H1 (cell line): ENCODE data around the gene LRRC74B. TPM values are rescaled to one million over a fixed set of nuclear protein-coding genes. Genes with fewer than 3 reads are reported as not detected.
"Not testable (repeated sequence)": the region's sequence is repeated elsewhere in the genome, so short reads cannot be mapped to it uniquely, and the experiment has no call there.

Source experiments
- CTCF ChIA-PET: fragments of 300-600 bp; sonication (Branson Sonifier 250); formaldehyde crosslinking; loops from one replicate; lab custom pipeline; 2021; ENCODE audit not compliant: partially characterized antibody; lab: Charles Lee
- POLR2A ChIA-PET: fragments of 300-600 bp; sonication (Branson Sonifier 250); formaldehyde crosslinking; loops from one replicate; lab custom pipeline; 2021; ENCODE audit warnings: inconsistent platforms; ENCODE audit not compliant: partially characterized antibody; lab: Charles Lee
- DNase-seq, 2 experiments: peaks; one replicate each; pipeline versions ENCODE4 v3.0.0 to v3.0.0-alpha.2; 2010 to 2022; ENCODE audit warnings: low spot score in 2 of 2, low read depth in 1 of 2, mixed read lengths in 1 of 2
- FAIRE-seq: peaks from 2 replicates; lab custom pipeline; 2011; peaks lifted over from hg19 to GRCh38; lab: Jason Lieb, UNC
- H2AFZ ChIP-seq: 2 replicates; pipeline ENCODE4 v1.8.1; 2012; ENCODE audit warnings: low read length, inconsistent platforms
- H2AK5ac ChIP-seq: 2 replicates; pipeline ENCODE4 v1.6.1; 2013; ENCODE audit warnings: low read depth, low read length
- H2BK120ac ChIP-seq: replicated peaks from 2 replicates; pipeline ENCODE3; 2013; ENCODE audit warnings: low read depth, low read length, inconsistent platforms
- H2BK12ac ChIP-seq: 2 replicates; pipeline ENCODE4 v1.6.1; 2013; ENCODE audit warnings: low read depth, low read length
- H2BK15ac ChIP-seq: 2 replicates; pipeline ENCODE4 v1.6.1; 2013; ENCODE audit warnings: low read length
- H2BK20ac ChIP-seq: 2 replicates; pipeline ENCODE4 v1.6.1; 2013; ENCODE audit warnings: low read length
- H2BK5ac ChIP-seq: 2 replicates; pipeline ENCODE4 v1.6.1; 2013; ENCODE audit warnings: low read depth, low read length
- H3K14ac ChIP-seq: 2 replicates; pipeline ENCODE4 v1.6.1; 2013; ENCODE audit warnings: inconsistent platforms; ENCODE audit not compliant: insufficient read length
- H3K18ac ChIP-seq: 2 replicates; pipeline ENCODE4 v1.6.1; 2013; ENCODE audit warnings: low read length; ENCODE audit errors: extremely low read depth
- H3K23ac ChIP-seq: 2 replicates; pipeline ENCODE4 v1.6.1; 2013; ENCODE audit warnings: inconsistent platforms; ENCODE audit not compliant: insufficient read length
- H3K23me2 ChIP-seq: 2 replicates; pipeline ENCODE4 v1.6.1; 2013; ENCODE audit warnings: low read depth, low read length
- H3K27ac ChIP-seq: 2 replicates; pipeline ENCODE4 v1.6.1; 2011; ENCODE audit warnings: low read depth, low read length, inconsistent platforms
- H3K27me3 ChIP-seq, 4 experiments: replicated peaks in 1 of 4; 1 replicate in 1 of 4; 2 replicates in 3 of 4; pipeline versions ENCODE4 v1.6.1 to v1.8.1; 2011 to 2013; ENCODE audit warnings: low read length in 3 of 4, mild to moderate bottlenecking in 3 of 4, inconsistent platforms in 2 of 4, mixed read lengths in 2 of 4, moderate library complexity in 1 of 4; ENCODE audit not compliant: control insufficient read depth in 3 of 4, insufficient read depth in 3 of 4; ENCODE audit errors: extremely low read depth in 1 of 4
- H3K36me3 ChIP-seq, 4 experiments: 2 replicates each; pipeline versions ENCODE4 v1.6.1 to v1.8.1; 2011 to 2013; ENCODE audit warnings: mild to moderate bottlenecking in 4 of 4, low read length in 3 of 4, moderate library complexity in 2 of 4, control low read depth in 1 of 4, inconsistent platforms in 1 of 4; ENCODE audit not compliant: insufficient read depth in 4 of 4, control insufficient read depth in 2 of 4
- H3K4ac ChIP-seq: replicated peaks from 2 replicates; pipeline ENCODE3; 2013; ENCODE audit warnings: low read length, low read depth, mixed read lengths, inconsistent platforms; ENCODE audit not compliant: insufficient read length
- H3K4me1 ChIP-seq, 4 experiments: replicated peaks in 1 of 4; 1 replicate in 1 of 4; 2 replicates in 3 of 4; pipeline versions ENCODE4 v1.6.1 to v1.8.1; 2011 to 2013; ENCODE audit warnings: low read length in 3 of 4, inconsistent platforms in 2 of 4, mixed read lengths in 1 of 4; ENCODE audit not compliant: insufficient read depth in 4 of 4, control insufficient read depth in 3 of 4
- H3K4me2 ChIP-seq, 2 experiments: 2 replicates each; pipeline versions ENCODE4 v1.6.1 to v1.8.1; 2011 to 2013; ENCODE audit warnings: low read depth in 2 of 2, low read length in 2 of 2, control low read depth in 1 of 2, inconsistent platforms in 1 of 2, mild to moderate bottlenecking in 1 of 2; ENCODE audit not compliant: insufficient read depth in 1 of 2
- H3K4me3 ChIP-seq, 4 experiments: fragments of 200-600, 300-600 bp in 1 of 4; sonication (generic), shearing (Covaris generic), sonication (Bioruptor Twin) in 1 of 4; 2 replicates each; pipeline versions ENCODE4 v1.5.1 to v1.8.1; 2011 to 2016; ENCODE audit warnings: low read length in 4 of 4, low read depth in 3 of 4, control low read depth in 2 of 4, inconsistent platforms in 2 of 4, mild to moderate bottlenecking in 2 of 4, mixed read lengths in 1 of 4, moderate library complexity in 1 of 4; ENCODE audit not compliant: insufficient read depth in 2 of 4; ENCODE audit errors: extremely low read depth in 1 of 4
- H3K56ac ChIP-seq: replicated peaks from 2 replicates; pipeline ENCODE3; 2013; ENCODE audit warnings: low read depth, mild to moderate bottlenecking, mixed read lengths, low read length, inconsistent platforms; ENCODE audit not compliant: insufficient read length
- H3K79me1 ChIP-seq: 2 replicates; pipeline ENCODE4 v1.6.1; 2013; ENCODE audit warnings: low read depth, low read length, control low read depth
- H3K79me2 ChIP-seq, 2 experiments: 2 replicates each; pipeline versions ENCODE4 v1.6.1 to v1.8.1; 2012 to 2013; ENCODE audit warnings: low read length in 2 of 2, mild to moderate bottlenecking in 2 of 2, inconsistent platforms in 1 of 2; ENCODE audit not compliant: insufficient read depth in 2 of 2, control insufficient read depth in 1 of 2
- H3K9ac ChIP-seq, 4 experiments: replicated peaks in 1 of 4; 1 replicate in 1 of 4; 2 replicates in 3 of 4; pipeline versions ENCODE4 v1.6.1 to v1.8.1; 2011 to 2013; ENCODE audit warnings: low read depth in 3 of 4, low read length in 3 of 4, control low read depth in 2 of 4, mild to moderate bottlenecking in 2 of 4, moderate library complexity in 2 of 4, inconsistent platforms in 1 of 4; ENCODE audit errors: extremely low read depth in 1 of 4
- H3K9me3 ChIP-seq, 2 experiments: 2 replicates each; pipeline versions ENCODE4 v1.6.1 to v1.8.1; 2012 to 2013; ENCODE audit warnings: mild to moderate bottlenecking in 2 of 2, moderate library complexity in 2 of 2, control low read depth in 1 of 2, inconsistent platforms in 1 of 2, low read depth in 1 of 2, low read length in 1 of 2, mixed read lengths in 1 of 2; ENCODE audit not compliant: insufficient read depth in 2 of 2
- H4K20me1 ChIP-seq, 2 experiments: replicated peaks in 1 of 2; 2 replicates each; pipeline versions ENCODE3 to v1.8.1; 2011 to 2013; ENCODE audit warnings: inconsistent platforms in 2 of 2, low read length in 2 of 2, mild to moderate bottlenecking in 1 of 2; ENCODE audit not compliant: insufficient read depth in 2 of 2, control insufficient read depth in 1 of 2
- H4K5ac ChIP-seq: 2 replicates; pipeline ENCODE4 v1.6.1; 2013; ENCODE audit warnings: low read length, low read depth, mixed read lengths, inconsistent platforms; ENCODE audit not compliant: insufficient read length
- H4K8ac ChIP-seq: 2 replicates; pipeline ENCODE4 v1.8.0; 2013; ENCODE audit warnings: mild to moderate bottlenecking, moderate library complexity, low read length, inconsistent platforms; ENCODE audit not compliant: insufficient read depth; ENCODE audit errors: extremely low read depth
- H4K91ac ChIP-seq: replicated peaks from 2 replicates; pipeline ENCODE3; 2013; ENCODE audit warnings: low read length, mixed read lengths, inconsistent platforms; ENCODE audit not compliant: insufficient read length
- WGBS, 2 experiments: shearing (Covaris generic) in 1 of 2; methylation state at CpG; one replicate each; pipeline versions ENCODE4 v1.1.6 to v1.1.7; 2013 to 2015; ENCODE audit warnings: low lambda C conversion rate in 2 of 2, mixed read lengths in 2 of 2, inconsistent platforms in 1 of 2, low coverage in 1 of 2, missing lambda C conversion rate in 1 of 2; ENCODE audit not compliant: insufficient replicate concordance in 2 of 2, insufficient coverage in 1 of 2, insufficient read length in 1 of 2; ENCODE audit errors: extremely low coverage in 1 of 2, missing lambda C conversion rate in 1 of 2; 5-methylcytosine and 5-hydroxymethylcytosine counted together
- polyA plus RNA-seq, 7 experiments: library from polyadenylated mRNA; depleted of rRNA in 3 of 7; stranded (reverse) in 5 of 7; unstranded in 2 of 7; fragments of >200 nt in 5 of 7; fragments of 200-250 nt in 2 of 7; gene quantifications; 1 replicate in 5 of 7; 2 replicates in 1 of 7; 4 replicates in 1 of 7; pipeline versions ENCODE4 v1.2.1 to v1.2.3, GENCODE V29; 2011 to 2013; ENCODE audit warnings: missing spikeins in 2 of 7, mixed read lengths in 2 of 7
- total RNA-seq: library from RNA; stranded (reverse); fragmentation: NEBNext Ultra II Directional; extraction: Animal tissue kit (Norgen Biotek cat#: 25700); gene quantifications from 2 replicates; pipeline ENCODE4 v1.2.1, GENCODE V29; 2021

Gene LRRC74B
- total and polyA plus RNA-seq, 2 of the 8 experiments (the other 6 are each of a cell fraction or from before 2014, with no cell fraction given): not detected

- DNase-seq, H2BK5ac ChIP-seq, H3K27me3 ChIP-seq, H2AFZ ChIP-seq, H3K4me2 ChIP-seq, H4K91ac ChIP-seq, POLR2A ChIA-PET, H3K36me3 ChIP-seq, H3K56ac ChIP-seq, H3K23ac ChIP-seq, H3K79me2 ChIP-seq, H3K27ac ChIP-seq, H2BK15ac ChIP-seq, H3K9me3 ChIP-seq, H4K5ac ChIP-seq, H4K8ac ChIP-seq, H2AK5ac ChIP-seq, H3K4ac ChIP-seq, H3K4me1 ChIP-seq, H3K9ac ChIP-seq, H3K79me1 ChIP-seq, H2BK12ac ChIP-seq, FAIRE-seq, H3K14ac ChIP-seq, H3K23me2 ChIP-seq, H3K4me3 ChIP-seq, H4K20me1 ChIP-seq, H2BK20ac ChIP-seq, H3K18ac ChIP-seq, H2BK120ac ChIP-seq: not testable (repeated sequence)
- CTCF ChIA-PET: interaction anchor here (1.3 to 1.4 kb wide), 2 partner anchors 13 to 18 kb away, joined by 3 to 6 read pairs; no protein-coding TSS in a partner anchor
- 88% methylated on average over 5 of the region's 5 CpGs; no CpG with 5 or more reads in 1 of the 2 experiments for WGBS, 2 experiments
Observed at GRCh38 chr22:21039158-21039557, 6.6 kb upstream of the LRRC74B start.
